GM19452 (cell line): ENCODE data around the gene PBLD.
"Not testable (repeated sequence)": the region's sequence is repeated elsewhere in the genome, so short reads cannot be mapped to it uniquely, and the experiment has no call there.

Experiments
- ATAC-seq: cut with Tn5 transposase; IDR thresholded peaks from one replicate; pipeline ENCODE4 v1.9.1; 2021; ENCODE audit not compliant: unreplicated experiment

PBLD gene

DNA sequence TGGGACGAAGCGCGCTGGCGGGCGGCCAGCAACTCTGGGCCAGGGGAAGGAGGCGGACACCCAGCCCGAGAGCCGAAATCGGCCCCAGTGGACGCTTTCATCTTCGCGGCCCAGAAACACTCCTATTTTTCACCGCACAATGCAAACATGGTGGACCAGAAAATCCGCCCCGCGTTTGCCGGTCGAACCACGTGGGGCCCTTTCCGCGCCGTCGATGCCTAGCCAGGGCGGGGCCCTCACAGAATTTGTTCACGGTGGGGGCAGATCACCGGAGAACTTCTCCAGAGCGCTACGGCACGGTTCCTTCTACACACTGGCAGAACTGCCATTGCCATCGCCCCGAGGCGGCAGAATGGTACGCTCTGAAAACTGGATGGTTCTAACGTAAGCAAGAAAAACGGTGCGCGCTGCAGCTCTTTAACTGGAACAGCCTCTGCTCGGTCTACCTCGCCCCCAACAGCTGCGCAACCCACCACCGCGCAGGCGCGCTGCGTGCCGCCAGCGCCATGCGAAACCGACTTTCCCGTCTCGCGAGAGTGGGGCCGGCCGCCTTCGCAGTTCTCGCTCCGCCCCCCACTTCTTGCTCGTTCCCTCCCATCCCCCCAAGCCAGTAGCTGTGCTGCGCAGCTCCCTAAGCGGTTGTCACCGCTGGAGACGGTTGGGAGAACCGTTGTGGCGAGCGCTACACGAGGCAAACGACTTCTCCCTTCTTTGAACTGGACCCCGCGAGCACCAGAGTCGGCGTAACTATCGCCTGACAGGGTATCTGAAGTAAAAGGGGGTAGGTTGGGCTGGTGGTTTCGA is 1.1 kb downstream of the PBLD start, which contains the start of gene HNRNPH3:
Gene HNRNPH3 (plus strand): TSS at position 610 of the 804 bp plus-strand sequence. CDS start 5,158 bp downstream, outside the sequence.
- peak; percentile 74 for ATAC-seq

DNA sequence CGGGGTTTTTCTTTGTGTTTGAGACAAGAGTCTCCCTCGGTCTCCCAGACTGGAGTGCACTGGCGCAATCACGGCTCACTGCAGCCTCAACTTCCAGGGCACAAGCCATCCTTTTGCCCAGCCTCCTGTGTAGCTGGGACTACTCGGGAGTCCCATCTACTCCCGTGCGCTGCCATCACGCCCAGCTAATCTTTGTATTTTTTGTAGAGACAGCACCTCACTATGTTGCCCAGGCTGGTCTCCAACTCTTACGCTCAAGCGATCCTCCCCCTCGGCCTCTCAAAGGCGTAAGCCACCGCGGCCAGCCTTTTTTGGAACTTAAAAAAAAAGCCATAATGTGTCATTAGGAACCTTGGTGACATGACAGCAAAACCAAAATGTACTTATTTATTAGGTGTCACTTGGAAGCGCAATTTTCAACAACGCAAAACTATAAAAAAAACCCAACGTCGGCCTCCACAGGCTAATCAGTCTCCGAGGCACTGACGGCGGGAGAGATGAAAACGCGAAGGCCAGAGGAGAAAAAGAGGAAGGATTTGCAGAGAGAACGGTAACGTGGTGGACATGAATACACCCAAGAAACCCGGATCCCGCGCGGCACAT is 1.8 kb downstream of the PBLD start:
- ATAC-seq: no peak

DNA sequence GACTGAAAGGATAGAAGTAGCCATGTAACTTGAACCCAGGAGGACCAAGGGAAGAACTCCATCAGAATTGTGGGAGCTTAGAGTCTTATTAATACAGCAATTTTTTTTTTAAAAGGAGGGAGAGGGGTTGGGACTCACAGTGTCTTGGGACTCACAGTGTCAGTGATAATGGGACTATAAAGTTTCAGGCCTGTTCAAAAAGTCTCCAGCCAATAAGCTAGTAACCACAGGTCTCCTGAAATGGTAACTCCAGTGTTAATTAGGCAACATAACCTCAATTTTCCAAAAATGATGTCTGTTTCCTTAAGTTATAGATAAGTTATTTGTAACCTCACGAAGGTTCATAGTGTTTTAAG is 3.2 kb downstream of the PBLD start:
- ATAC-seq: no peak

DNA sequence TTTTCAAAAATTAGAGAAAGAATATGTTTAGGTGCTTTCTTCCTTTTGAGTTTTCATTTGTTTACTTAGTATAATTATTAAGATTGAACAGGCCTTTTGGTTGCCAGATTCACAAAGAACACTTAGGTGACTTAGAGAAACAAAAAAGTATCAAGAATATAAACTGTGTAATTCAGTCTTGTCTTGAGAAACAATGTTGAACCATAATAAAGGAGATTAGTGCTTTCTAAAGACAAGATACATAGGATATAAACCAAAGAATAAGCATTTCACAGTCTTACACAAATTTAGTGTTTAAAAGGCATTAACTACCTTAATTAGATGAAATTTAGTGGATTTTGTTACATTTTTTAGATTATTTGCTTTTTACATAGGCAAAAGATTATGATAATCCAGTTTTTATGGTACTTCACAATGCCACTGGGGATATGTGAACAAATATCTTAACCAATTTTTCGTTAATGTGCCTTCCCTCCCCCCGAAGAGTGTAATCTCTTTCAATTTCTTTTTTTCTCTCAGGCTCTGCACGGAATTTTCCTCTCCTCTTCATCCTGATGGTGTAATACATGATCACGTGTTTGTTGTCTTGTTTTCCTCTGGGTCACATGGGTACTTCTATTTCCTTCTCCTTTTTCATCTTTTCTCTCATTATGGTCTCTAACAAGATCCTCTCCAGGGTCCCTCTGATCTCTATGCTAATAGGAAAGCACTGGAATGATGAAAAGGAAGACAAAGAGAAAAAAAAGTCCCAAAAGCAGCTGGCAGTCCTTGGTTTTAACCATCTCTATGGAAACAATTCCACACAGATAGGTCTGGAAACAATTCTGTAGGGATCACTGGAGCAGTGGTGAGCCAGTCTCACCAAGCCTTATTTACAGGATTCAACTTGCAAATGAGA is 4.6 kb downstream of the PBLD start:
- no peak for ATAC-seq

DNA sequence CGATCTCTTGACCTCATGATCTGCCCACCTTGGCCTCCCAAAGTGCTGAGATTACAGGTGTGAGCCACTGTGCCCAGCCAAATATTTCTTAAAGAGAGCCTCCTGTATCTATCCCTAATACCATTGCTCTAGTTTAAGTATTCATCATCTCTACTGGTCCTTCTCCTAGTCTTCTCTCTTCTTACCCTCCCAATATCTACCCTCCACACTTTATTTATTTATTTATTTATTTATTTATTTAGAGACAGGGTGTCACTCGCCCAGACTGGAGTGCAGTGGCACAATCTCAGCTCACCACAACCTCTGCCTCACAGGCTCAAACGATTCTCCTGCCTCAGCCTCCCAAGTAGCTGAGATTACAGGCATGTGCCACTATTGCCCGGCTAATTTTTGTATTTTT is 8.3 kb downstream of the PBLD start:
- not testable (repeated sequence) for ATAC-seq

DNA sequence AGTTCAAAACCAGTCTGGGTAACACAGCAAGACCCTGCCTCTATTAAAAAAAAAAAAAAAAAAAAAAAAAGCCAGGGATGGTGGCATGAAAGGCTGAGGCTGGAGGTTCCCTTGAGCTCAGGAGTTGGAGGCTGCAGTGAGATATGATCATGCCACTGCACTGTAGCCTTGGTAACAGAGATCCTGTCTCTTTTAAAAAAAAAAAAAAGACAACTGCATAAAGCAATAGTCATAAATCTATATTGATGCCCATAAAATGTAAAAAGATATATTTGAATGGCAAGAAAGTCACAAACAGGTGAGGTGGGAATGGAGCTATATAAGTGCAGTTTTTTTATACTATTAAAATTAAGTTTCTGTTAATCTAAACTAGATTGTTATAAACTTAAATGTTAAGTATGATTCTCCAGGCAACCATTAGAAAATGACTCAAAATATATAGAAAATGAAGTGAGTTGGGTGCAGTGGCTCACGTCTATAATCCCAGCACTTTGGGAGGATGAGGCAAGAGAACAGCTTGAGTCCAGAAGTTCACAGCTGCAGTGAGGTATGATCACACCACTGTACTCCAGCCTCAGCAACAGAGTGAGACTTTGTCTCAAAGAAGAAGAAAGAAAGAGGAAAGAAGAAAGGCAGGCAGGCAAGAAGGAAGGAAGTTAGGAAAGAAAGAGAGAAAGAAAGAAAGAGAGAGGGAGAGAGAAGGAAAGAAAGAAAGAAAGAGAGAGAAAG is 14.2 kb downstream of the PBLD start:
- ATAC-seq: no peak

DNA sequence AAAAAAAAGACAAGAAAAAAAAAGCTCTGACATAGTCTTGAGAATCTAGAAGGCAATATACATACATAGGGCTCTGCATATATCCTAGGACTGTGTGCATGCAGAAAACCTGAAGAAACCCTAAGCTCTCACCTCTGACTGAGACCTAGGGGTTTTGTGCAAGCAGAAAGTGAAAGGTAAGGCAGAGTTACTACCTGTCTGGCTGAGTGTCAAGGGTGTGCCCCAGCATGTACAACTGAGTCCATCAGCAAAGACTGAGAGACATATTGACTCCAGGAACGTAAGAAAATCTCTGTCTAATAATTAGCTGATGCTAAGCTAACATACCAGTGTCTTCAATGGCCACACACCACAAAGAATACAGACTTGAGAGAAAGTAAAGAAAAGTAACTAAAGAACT is 17.1 kb downstream of the PBLD start:
- ATAC-seq: no peak

DNA sequence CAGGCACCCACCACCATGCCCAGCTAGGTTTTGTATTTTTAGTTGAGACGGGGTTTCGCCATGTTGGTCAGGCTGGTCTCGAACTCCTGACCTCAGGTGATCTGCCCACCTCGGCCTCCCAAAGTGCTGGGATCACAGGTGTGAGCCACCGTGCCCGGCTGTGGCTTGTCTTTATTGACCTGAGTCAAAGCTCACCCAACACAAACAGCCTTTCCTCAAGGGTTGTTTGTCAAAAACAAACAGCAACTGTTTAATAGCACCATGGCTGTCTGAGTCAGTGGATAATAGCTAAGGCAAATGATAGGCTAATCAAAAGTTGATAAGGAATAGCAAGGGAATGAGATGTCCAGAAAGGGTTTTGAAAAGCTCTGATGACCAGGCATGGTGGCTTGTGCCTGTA is 17.8 kb downstream of the PBLD start:
- ATAC-seq: not testable (repeated sequence)

DNA sequence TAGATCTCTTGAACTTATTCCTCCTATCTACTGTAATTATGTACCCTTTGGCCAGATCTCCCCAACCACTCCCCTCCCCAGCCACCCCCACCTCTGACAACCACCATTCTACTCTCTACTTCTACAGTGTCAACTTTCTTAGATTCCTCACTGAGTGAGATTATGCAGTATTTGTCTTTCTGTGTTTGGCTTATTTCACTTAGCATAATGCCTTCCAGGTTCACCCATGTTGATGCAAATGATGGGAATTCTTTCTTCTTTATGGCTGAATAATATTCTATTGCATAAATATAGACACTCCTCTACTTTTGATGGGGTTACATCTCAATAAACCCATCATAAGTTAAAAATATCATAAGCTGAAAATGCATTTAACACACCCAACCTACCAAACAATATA is 22.2 kb downstream of the PBLD start:
- no peak for ATAC-seq

DNA sequence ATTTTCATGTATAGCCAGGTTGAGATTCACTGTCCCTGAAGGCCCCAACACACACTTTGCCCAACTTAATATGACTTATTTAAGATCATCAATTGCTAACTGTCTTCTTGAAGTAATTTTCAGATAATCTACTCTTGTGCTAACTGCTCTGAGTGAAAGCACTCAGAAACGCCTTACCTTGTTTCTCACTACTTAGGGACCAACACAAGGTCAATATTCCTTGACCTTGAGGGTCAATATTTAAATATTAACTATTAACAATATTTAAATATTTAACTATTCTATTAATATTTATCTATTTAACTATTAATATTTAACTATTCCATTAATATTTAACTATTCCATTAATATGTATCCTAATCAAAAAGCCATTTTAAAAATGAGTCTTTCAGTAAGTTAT is 26.9 kb downstream of the PBLD start:
- ATAC-seq: no peak

DNA sequence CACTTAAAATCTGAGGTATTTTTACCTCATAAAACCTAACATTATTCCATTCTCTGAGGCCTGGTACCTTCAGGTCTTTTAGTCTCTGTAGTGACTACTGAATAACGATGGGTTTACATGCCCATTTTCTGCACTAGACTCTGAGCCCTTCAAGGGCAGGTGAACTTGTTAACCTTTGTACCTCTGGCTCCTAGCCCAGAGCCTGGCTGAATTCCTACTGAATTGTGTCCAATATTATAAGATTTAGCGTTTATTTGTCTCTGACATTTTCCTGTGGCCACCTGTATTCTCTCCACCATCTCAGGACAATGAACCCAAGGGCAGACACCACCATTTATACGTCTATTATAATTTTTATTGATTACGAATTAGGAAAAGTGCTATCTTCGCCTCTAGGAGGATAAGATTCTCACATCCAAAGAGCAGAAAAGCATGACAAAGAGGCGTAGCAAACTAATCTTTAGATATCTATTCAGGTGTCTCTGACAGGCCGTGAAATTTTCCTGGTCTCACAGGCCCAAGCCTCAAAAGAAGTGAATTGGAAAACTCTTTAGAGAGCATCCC is 28.8 kb downstream of the PBLD start:
- ATAC-seq: no peak

DNA sequence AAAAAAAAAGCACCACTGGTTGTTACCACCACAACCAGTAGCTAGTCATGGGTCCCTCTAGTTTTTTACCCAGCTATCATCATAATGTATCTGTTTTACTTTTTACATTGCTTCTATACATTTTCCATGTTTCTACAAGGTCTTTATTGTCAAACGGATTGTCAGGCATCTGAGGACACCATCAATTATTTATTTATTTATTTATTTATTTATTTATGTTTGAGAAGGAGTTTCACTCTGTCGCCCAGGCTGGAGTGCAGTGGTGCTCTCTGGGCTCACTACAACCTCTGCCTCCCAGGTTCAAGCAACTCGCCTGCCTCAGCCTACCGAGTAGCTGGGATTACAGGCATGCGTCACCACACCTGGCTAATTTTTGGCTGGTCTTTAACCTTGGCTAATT is 29.9 kb downstream of the PBLD start:
- no peak for ATAC-seq

DNA sequence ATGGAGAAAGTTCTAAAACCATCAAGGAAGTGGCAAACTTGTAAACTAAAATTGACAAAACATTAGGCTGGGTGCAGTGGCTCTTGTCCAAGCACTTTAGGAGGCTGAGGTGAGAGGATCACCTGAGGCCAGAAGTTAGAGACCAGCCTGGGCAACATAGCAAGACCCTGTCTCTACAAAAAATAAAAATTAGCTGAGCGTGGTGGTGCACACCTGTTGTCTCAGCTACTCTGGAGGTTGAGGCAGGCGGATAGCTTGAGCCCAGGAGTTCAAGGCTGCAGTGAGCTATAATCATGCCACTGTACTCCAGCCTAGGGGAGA is 30.3 kb downstream of the PBLD start:
- peak; percentile 13 for ATAC-seq

DNA sequence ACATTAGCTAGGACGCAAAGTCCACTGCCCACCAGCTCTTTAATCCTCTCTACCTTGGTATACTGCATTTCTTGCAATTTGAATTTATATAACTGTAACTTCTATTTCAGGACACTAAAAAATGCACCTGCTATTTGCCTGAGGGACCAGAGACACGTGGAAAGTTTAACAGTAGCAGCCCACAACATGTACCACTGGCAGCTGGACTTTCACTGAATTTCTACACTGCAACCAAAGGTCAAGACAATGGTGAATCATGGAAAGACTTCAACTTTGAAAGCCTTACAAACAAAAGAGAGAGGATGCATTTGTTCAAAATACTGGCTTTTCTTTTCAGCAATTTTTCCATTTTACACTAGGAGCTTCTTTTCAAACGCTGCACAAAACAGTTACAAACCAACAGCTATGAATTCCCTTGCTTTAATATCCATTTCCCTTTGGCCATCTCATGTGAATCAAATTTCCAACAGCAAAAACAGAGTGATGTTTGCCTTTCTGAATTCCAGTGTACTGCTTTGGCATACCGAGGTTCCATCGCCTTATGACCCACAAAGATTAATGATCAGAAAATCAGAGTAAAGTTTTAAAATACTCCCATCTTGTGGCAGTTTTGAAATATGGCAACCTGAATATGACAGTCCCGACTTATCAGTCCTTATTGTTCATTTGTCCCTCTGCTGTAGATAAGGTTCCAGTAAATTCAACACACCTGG is 30.8 kb downstream of the PBLD start:
- peak; percentile 69 for ATAC-seq

DNA sequence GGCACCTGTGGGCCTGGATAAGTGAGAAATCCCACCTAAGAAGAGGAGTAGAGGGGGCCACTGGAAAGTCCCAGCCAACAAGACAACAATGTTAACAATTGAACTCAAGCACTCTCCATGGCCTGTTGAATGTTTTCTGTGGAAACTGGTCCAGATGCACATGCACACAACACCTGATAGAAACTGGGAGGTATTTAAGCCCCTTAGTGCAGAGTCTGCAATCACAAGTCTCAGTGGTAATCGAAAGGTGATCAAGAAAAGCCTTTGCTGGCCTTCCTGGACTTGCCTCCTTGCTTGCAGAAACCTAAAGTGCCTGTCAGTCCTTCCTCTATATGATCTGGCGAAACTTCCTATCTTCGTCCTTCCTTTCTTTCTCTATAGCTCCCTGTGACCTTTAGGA is 31.4 kb downstream of the PBLD start:
- no peak for ATAC-seq

DNA sequence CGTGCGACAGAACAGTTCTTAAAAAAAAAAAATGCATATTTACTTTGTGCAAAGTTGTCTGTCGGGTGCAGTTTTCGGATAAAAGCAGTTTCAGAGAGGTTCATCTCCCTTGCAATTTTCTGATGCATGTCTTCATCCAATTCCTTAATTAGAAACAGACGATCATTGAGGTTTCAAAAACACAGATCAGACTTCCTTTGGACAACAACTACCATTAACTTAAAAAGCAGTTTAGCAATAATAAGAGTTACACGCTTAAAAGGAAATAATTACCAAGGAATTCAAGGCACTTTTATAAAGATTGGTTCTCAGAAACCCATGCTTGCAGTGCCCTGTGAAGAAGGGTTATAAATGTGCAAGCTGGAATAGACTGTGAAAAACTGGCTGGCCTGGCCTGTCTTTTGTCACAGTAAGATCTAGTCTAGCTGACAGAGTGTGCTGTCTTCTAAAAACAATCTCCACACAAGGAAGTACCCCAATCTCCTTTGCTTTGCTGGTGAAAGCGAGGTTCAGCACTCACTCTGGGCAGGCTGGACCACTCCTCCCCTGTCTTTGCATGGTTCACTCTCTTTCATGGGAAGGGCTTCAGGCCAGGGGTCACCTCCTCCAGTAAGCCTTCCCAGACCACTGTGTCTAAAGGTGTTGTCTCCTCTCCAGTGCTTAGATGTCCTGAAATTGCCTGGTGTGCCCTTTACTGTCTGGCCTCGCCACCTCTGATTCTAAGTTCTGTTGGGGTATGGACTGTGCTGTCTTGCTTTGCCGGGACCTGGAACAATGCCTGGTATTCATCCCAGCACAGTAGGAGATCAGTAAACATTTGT is 35.7 kb downstream of the PBLD start:
- no peak for ATAC-seq

DNA sequence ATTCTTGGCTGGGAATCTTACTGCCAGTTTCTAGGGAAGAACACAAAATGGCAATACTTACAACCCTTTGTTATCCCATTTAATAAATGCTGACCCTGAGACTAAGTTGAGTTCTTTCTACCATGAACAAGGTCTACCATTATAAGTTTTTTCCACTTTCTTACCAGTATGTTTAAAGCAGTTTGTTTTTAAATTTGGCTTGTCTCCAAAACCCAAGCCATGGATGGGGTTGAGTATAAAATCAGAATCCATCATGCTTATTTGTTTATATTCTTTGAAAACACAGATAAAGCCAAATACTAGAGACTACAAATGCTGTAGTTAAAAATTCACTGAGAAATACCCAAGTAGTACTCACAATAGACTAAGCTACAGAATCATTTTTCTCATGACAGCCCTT is 42.0 kb downstream of the PBLD start:
- ATAC-seq: no peak

DNA sequence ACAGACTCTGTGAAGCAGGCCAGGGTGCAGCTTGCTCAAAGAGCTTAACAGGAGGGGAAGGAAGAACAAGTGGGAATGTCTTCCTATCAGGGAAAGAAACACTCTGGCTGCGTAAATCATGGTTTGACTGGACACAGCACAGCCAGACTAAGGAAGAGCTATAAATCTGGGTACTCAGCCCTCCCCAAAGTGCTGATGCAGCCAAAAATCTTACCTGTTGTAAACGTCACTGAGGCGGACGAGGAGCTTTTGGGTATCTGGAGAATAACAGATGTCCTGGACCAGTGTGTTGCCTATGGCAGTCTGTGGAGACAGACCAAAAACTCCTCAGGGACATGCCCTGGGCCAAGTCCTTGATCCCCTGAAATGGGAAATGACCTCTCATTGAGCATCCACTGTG is 44.0 kb downstream of the PBLD start:
- no peak for ATAC-seq
